Inflammatory macrophage (primary cell): ENCODE results near the gene CLEC16A.

Experiments used
- DNase-seq, 2 donors: peaks; one replicate each; pipeline ENCODE4 v3.0.0-alpha.2; 2020 to 2022

CLEC16A gene

GRCh38 chr16:11064851-11065250, 120.5 kb downstream of the CLEC16A start:
- no peak for DNase-seq

- DNase-seq = peak; percentile 83 to 90
Measured at GRCh38 chr16:11066261-11066870, 122.0 kb downstream of the CLEC16A start.

GRCh38 chr16:11067266-11067665, 122.9 kb downstream of the CLEC16A start:
- no peak for DNase-seq

- DNase-seq = no peak
Measured at GRCh38 chr16:11067697-11068141, 123.4 kb downstream of the CLEC16A start.

GRCh38 chr16:11071829-11072228, 127.5 kb downstream of the CLEC16A start:
- DNase-seq = peak in 1 of 2 donors; percentile 27

GRCh38 chr16:11072420-11073153, 128.2 kb downstream of the CLEC16A start:
- DNase-seq = no peak

- DNase-seq = peak in 1 of 2 donors; percentile 44
Measured at GRCh38 chr16:11073407-11073999, 129.1 kb downstream of the CLEC16A start.

GRCh38 chr16:11074131-11074530, 129.8 kb downstream of the CLEC16A start:
- no peak for DNase-seq

- DNase-seq = no peak
Measured at GRCh38 chr16:11075163-11075562, 130.8 kb downstream of the CLEC16A start.

- DNase-seq = peak; percentile 71 to 94
Measured at GRCh38 chr16:11076259-11077018, 132.1 kb downstream of the CLEC16A start.

- DNase-seq = no peak
Measured at GRCh38 chr16:11078812-11079459, 134.6 kb downstream of the CLEC16A start.

GRCh38 chr16:11079652-11080187, 135.4 kb downstream of the CLEC16A start:
- DNase-seq = no peak

GRCh38 chr16:11080327-11080967, 136.1 kb downstream of the CLEC16A start:
- DNase-seq = no peak

- DNase-seq = no peak
Measured at GRCh38 chr16:11080999-11081630, 136.8 kb downstream of the CLEC16A start.

- DNase-seq = no peak
Measured at GRCh38 chr16:11082108-11082859, 137.9 kb downstream of the CLEC16A start.

GRCh38 chr16:11082860-11083388, 138.6 kb downstream of the CLEC16A start:
- DNase-seq = peak in 1 of 2 donors; percentile 44

- peak; percentile 44 to 84 for DNase-seq
Measured at GRCh38 chr16:11084484-11084875, 140.1 kb downstream of the CLEC16A start.

GRCh38 chr16:11084876-11085485, 140.6 kb downstream of the CLEC16A start:
- DNase-seq = no peak

GRCh38 chr16:11085916-11086315, 141.6 kb downstream of the CLEC16A start:
- no peak for DNase-seq

- DNase-seq = no peak
Measured at GRCh38 chr16:11087691-11088073, 143.3 kb downstream of the CLEC16A start.
